Vagina (tissue), 2 donors: ENCODE measurements around the gene BCL3. TPM values are rescaled to one million over a fixed set of nuclear protein-coding genes. Genes with fewer than 3 reads are reported as not detected.
A peak's percentile ranks its signal among the peaks of the same experiment; 100 is the strongest.

ENCODE experiments used
- DNase-seq, 2 donors: peaks; one replicate each; pipeline ENCODE4 v3.0.0-alpha.2; 2017; ENCODE audit errors: extremely low spot score in 2 of 2
- H3K27ac ChIP-seq: fragments of 200-600 bp; sonication (generic); one replicate; pipeline ENCODE4 v1.5.1; 2019
- H3K27me3 ChIP-seq: fragments of 200-600 bp; sonication (generic); one replicate; pipeline ENCODE4 v1.5.1; 2019
- H3K36me3 ChIP-seq, 2 donors: fragments of 200-600 bp; sonication (generic); one replicate each; pipeline ENCODE4 v1.5.1; 2017 to 2019
- H3K4me1 ChIP-seq: fragments of 200-600 bp; sonication (generic); one replicate; pipeline ENCODE4 v1.5.1; 2019
- H3K4me3 ChIP-seq, 2 donors: fragments of 200-600 bp; sonication (generic); 1 replicate in 1 of 2; 2 replicates in 1 of 2; pipeline ENCODE4 v1.5.1; 2016 to 2019
- H3K9me3 ChIP-seq: fragments of 200-600 bp; sonication (generic); one replicate; pipeline ENCODE4 v1.5.1; 2019
- CTCF ChIP-seq, 3 experiments: fragments of 450-650 bp in 2 of 3; fragments of 200-600 bp in 1 of 3; sonication (generic) in 1 of 3; IDR thresholded peaks; one replicate each; pipeline ENCODE4 v1.5.1; 2017 to 2019; ENCODE audit warnings: antibody characterized with exemption in 3 of 3, mild to moderate bottlenecking in 2 of 3, moderate library complexity in 2 of 3
- POLR2A ChIP-seq, 2 donors: fragments of 450-650 bp; IDR thresholded peaks; one replicate each; pipeline ENCODE4 v1.6.1; 2017; ENCODE audit warnings: antibody characterized with exemption in 2 of 2, mild to moderate bottlenecking in 2 of 2, moderate library complexity in 2 of 2
- POLR2AphosphoS5 ChIP-seq, 2 donors: sonication (generic); formaldehyde crosslinking; IDR thresholded peaks; one replicate each; pipeline ENCODE4 v1.9.0; 2017; ENCODE audit warnings: antibody characterized with exemption in 2 of 2, mild to moderate bottlenecking in 2 of 2, low read depth in 1 of 2; ENCODE audit not compliant: insufficient read depth in 1 of 2
- intact Hi-C: fragments of 100-400 bp; cut with DNase I; formaldehyde crosslinking; loops from one replicate; pipeline ENCODE4 v1.15.1; 2023
- total RNA-seq: library from RNA; depleted of rRNA; stranded (reverse); fragments of >200 nt; gene quantifications from one replicate; pipeline ENCODE4 v1.2.3, GENCODE V29; 2016

The BCL3 gene
- total RNA-seq, result 86.9 TPM

DNA sequence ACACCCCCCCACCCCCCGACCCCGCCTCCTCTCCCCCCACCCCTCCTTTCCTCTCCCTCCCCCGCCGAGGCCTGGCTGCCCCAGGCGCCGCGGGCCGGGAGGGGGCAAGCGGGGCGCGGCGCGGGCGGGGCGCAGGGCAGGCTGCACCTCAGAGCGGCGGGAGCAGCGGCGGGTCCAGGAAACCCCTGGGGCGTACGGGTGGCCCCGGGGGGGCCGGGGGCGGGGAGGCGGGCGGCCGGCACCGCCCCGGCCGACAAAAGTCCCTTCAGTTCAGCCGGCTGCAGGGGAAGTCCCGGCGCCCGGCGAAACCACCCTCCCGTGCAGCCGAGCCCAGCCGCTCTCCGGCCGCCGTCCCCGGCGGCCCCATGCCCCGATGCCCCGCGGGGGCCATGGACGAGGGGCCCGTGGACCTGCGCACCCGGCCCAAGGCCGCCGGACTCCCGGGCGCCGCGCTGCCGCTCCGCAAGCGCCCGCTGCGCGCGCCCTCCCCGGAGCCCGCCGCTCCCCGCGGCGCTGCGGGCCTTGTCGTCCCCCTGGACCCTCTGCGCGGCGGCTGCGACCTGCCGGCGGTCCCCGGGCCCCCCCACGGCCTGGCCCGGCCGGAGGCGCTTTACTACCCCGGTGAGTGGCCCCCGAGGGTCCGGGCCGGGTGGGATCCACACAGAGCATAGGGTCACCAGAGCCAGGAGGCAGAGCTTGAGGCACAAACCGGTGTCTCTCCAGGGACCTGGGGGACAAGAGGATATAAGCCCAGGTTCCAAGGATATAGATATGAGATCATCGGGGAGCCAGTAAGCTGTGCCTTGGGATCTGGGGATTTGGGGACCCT is at the start of gene BCL3:
BCL3 (plus strand) TSS at position 283 of the 829 bp plus-strand sequence; CDS start at position 366, 83 bp downstream.
- Histone ChIP-seq H3K4me1 (peaks cover 75% of the 10 kb centered on the region), H3K36me3 (peaks cover 0 to 6% of the 10 kb centered on the region in 2 donors), H3K4me3 (peak within 1 kb of the TSS; percentile 63 to 87), H3K27ac (peak within 1 kb of the TSS; percentile 93), H3K27me3 (no peaks in the 10 kb centered on the region), H3K9me3 (no peaks in the 10 kb centered on the region)
- TF ChIP-seq POLR2A (IDR thresholded peaks at IDR 0.05) (peak in 1 of 2 donors; percentile 23), POLR2AphosphoS5 (IDR thresholded peaks at IDR 0.05; ENCODE audit: insufficient read depth in 1 of 2, low read depth in 1 of 2) (no peak), CTCF (IDR thresholded peaks at IDR 0.05) (no peak)
- intact Hi-C loops, result loop anchor here (1.0 kb wide), 1 partner anchor 9 kb away; no protein-coding TSS in a partner anchor
- DNase-seq, result no peak

DNA sequence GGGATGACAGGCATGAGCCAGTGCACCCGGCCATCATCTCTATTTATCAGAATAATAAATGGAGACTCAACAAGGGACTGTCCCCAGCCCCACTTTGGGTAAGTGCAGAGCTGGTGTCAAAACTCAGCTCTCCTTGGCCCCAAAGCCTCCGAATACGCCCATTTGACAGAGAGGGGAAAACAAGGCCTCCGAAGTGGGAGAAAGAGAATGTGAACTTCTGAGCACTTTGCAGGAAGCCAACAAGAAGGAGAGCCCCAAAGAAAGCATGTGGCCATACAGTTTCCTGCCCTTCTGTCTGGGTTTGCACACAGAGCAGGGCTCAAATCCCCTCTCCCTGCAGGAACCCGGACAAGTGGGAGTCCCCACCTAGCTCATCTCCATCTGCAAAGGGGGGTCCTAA is 48.0 kb upstream of the BCL3 start:
- H3K9me3 ChIP-seq, result no peaks in the 10 kb centered on the region

GRCh38 chr19:44701228-44701627 is 47.3 kb upstream of the BCL3 start:
- Histone ChIP-seq H3K9me3 (no peaks in the 10 kb centered on the region), H3K27me3 (no peaks in the 10 kb centered on the region), H3K27ac (no peak overlapping the region), H3K4me1 (no peaks in the 10 kb centered on the region), H3K36me3 (no peaks in the 10 kb centered on the region), H3K4me3 (no peak overlapping the region)
- intact Hi-C loops, result no loop called here
- TF ChIP-seq POLR2A (IDR thresholded peaks at IDR 0.05), result no peak
- TF ChIP-seq CTCF (IDR thresholded peaks at IDR 0.05), result no peak
- no peak for TF ChIP-seq POLR2AphosphoS5 (IDR thresholded peaks at IDR 0.05; ENCODE audit: insufficient read depth in 1 of 2, low read depth in 1 of 2)
- no peak for DNase-seq

More for the DNA sequence above, 48.0 kb upstream of the BCL3 start:
- no peak for DNase-seq
- Histone ChIP-seq H3K4me1 (no peaks in the 10 kb centered on the region), H3K27me3 (no peaks in the 10 kb centered on the region), H3K27ac (no peak overlapping the region), H3K36me3 (no peaks in the 10 kb centered on the region), H3K4me3 (no peak overlapping the region)
- TF ChIP-seq POLR2A (IDR thresholded peaks at IDR 0.05), result no peak
- no peak for TF ChIP-seq POLR2AphosphoS5 (IDR thresholded peaks at IDR 0.05; ENCODE audit: insufficient read depth in 1 of 2, low read depth in 1 of 2)
- no peak for TF ChIP-seq CTCF (IDR thresholded peaks at IDR 0.05)
- intact Hi-C loops, result no loop called here

GRCh38 chr19:44702551-44703176 is 45.8 kb upstream of the BCL3 start:
- no peak for DNase-seq
- intact Hi-C loops, result no loop called here
- no peak for TF ChIP-seq POLR2A (IDR thresholded peaks at IDR 0.05)
- TF ChIP-seq CTCF (IDR thresholded peaks at IDR 0.05), result no peak
- no peak for TF ChIP-seq POLR2AphosphoS5 (IDR thresholded peaks at IDR 0.05; ENCODE audit: insufficient read depth in 1 of 2, low read depth in 1 of 2)
- Histone ChIP-seq H3K27me3 (no peaks in the 10 kb centered on the region), H3K4me3 (no peak overlapping the region), H3K27ac (no peak overlapping the region), H3K36me3 (no peaks in the 10 kb centered on the region), H3K4me1 (no peaks in the 10 kb centered on the region), H3K9me3 (no peaks in the 10 kb centered on the region)
